HepG2 (cell line): ENCODE results near the gene TMEM151A. TPM values are rescaled to one million over a fixed set of nuclear protein-coding genes. Genes with fewer than 3 reads are reported as not detected.

Source experiments
- ATAC-seq: fragments of 200-7000 bp; cut with Tn5 transposase; 3 replicates; pipeline ENCODE4 v1.9.1; 2020; ENCODE audit warnings: mild to moderate bottlenecking, moderate library complexity
- BruUV-seq: library from RNA; stranded (reverse); fragments of 400-500 nt; replicated peaks from 2 replicates; lab custom pipeline; 2021; lab: Mats Ljungman, UMichigan
- CTCF ChIA-PET: fragments of 300-600 bp; formaldehyde crosslinking; extraction: SDS; loops from one replicate; lab custom pipeline; 2021; ENCODE audit warnings: low total read pairs, inconsistent platforms, low intra/inter-chr PET ratio; lab: Yijun Ruan, JAX
- POLR2A ChIA-PET: fragments of 350-600 bp; sonication (Branson Sonifier 250); formaldehyde crosslinking; loops from one replicate; lab custom pipeline; 2020; ENCODE audit warnings: antibody characterized with exemption, inconsistent platforms; lab: Yijun Ruan, JAX
- DNase-seq: peaks from one replicate; pipeline ENCODE4 v3.0.0-alpha.2; 2015; ENCODE audit warnings: low spot score
- FAIRE-seq: peaks from 3 replicates; lab custom pipeline; 2011; peaks lifted over from hg19 to GRCh38; lab: Jason Lieb, UNC
- H2AFZ ChIP-seq: one replicate; pipeline ENCODE4 v1.6.1; 2011; ENCODE audit warnings: low read length, inconsistent platforms
- H3K27ac ChIP-seq: fragments of 300-600 bp; 3 replicates; pipeline ENCODE4 v1.8.0; 2011; ENCODE audit warnings: mixed run types, mild to moderate bottlenecking, mixed read lengths, low read length, inconsistent platforms; ENCODE audit not compliant: insufficient read depth; ENCODE audit errors: extremely low read length
- H3K27me3 ChIP-seq, 2 experiments: fragments of 200-600 bp in 1 of 2; 2 replicates in 1 of 2; 3 replicates in 1 of 2; pipeline versions ENCODE4 v1.6.0 to v1.8.0; 2011; ENCODE audit warnings: low read length in 2 of 2, mild to moderate bottlenecking in 2 of 2, moderate library complexity in 2 of 2, inconsistent platforms in 1 of 2; ENCODE audit not compliant: insufficient read depth in 2 of 2, control insufficient read depth in 1 of 2
- H3K36me3 ChIP-seq, 2 experiments: fragments of 200-600 bp in 1 of 2; replicated peaks in 1 of 2; 2 replicates in 1 of 2; 3 replicates in 1 of 2; pipeline versions ENCODE4 v1.5.1 to v1.8.0; 2011; ENCODE audit warnings: low read length in 2 of 2, inconsistent platforms in 1 of 2; ENCODE audit not compliant: insufficient read depth in 2 of 2, control insufficient read depth in 1 of 2
- H3K4me1 ChIP-seq: 2 replicates; pipeline ENCODE4 v1.5.1; 2012; ENCODE audit warnings: low read length, inconsistent platforms; ENCODE audit not compliant: insufficient read depth
- H3K4me2 ChIP-seq: 2 replicates; pipeline ENCODE4 v1.6.0; 2011; ENCODE audit warnings: low read depth, low read length, inconsistent platforms
- H3K4me3 ChIP-seq, 3 experiments: fragments of 200-600 bp in 1 of 3; sonication (generic), shearing (Covaris generic) in 1 of 3; replicated peaks in 1 of 3; 2 replicates each; pipeline ENCODE4 v1.5.1; 2011 to 2016; ENCODE audit warnings: low read length in 3 of 3, inconsistent platforms in 2 of 3, low read depth in 2 of 3, mild to moderate bottlenecking in 2 of 3, control low read depth in 1 of 3, mixed read lengths in 1 of 3; ENCODE audit not compliant: insufficient read depth in 1 of 3
- H3K79me2 ChIP-seq: one replicate; pipeline ENCODE4 v1.6.1; 2011; ENCODE audit warnings: low read length, inconsistent platforms; ENCODE audit not compliant: insufficient read depth
- H3K9ac ChIP-seq: 2 replicates; pipeline ENCODE4 v1.6.0; 2011; ENCODE audit warnings: mild to moderate bottlenecking, low read depth, low read length, inconsistent platforms; ENCODE audit not compliant: insufficient read depth
- H3K9me3 ChIP-seq: 2 replicates; pipeline ENCODE4 v1.5.1; 2012; ENCODE audit warnings: mild to moderate bottlenecking, low read length
- H4K20me1 ChIP-seq: 2 replicates; pipeline ENCODE4 v1.6.0; 2011; ENCODE audit warnings: inconsistent platforms, mild to moderate bottlenecking, low read length, moderate library complexity; ENCODE audit not compliant: insufficient read depth
- IRF2 ChIP-seq: IDR thresholded peaks from 2 replicates; pipeline ENCODE4 v1.6.1; 2018; ENCODE audit warnings: missing genetic modification reagents, missing compliant biosample characterization
- PAWR ChIP-seq: sonication (generic); formaldehyde crosslinking; IDR thresholded peaks from 2 replicates; pipeline ENCODE4 v1.4.0; 2020; ENCODE audit warnings: missing genetic modification reagents, mild to moderate bottlenecking, borderline replicate concordance
- PCBP2 ChIP-seq: fragments of 200-400 bp; formaldehyde crosslinking; optimal IDR thresholded peaks from 2 replicates; pipeline ENCODE3; 2018; ENCODE audit warnings: low read length, low read depth; ENCODE audit not compliant: poor library complexity, severe bottlenecking
- SOX13 ChIP-seq, 3 experiments: fragments of 450-650 bp in 1 of 3; sonication (generic) in 1 of 3; formaldehyde crosslinking in 1 of 3; IDR thresholded peaks in 2 of 3; conservative IDR thresholded peaks in 1 of 3; 2 replicates each; pipeline versions ENCODE4 v1.5.0 to v1.6.1; 2016 to 2020; ENCODE audit warnings: antibody characterized with exemption in 1 of 3, mild to moderate bottlenecking in 1 of 3, missing compliant biosample characterization in 1 of 3, missing genetic modification reagents in 1 of 3, moderate library complexity in 1 of 3
- XBP1 ChIP-seq: sonication (generic); formaldehyde crosslinking; IDR thresholded peaks from 2 replicates; pipeline ENCODE4 v1.5.0; 2020; ENCODE audit warnings: missing genetic modification reagents
- ZC3H13 ChIP-seq: sonication (generic); formaldehyde crosslinking; IDR thresholded peaks from 2 replicates; pipeline ENCODE4 v1.8.1; 2023; ENCODE audit warnings: mild to moderate bottlenecking, missing genetic modification reagents, moderate library complexity
- ZNF10 ChIP-seq: sonication (generic); formaldehyde crosslinking; IDR thresholded peaks from 2 replicates; pipeline ENCODE4 v1.4.0; 2020; ENCODE audit warnings: mild to moderate bottlenecking, low read depth, missing genetic modification reagents, borderline replicate concordance
- ZNF17 ChIP-seq: sonication (generic); formaldehyde crosslinking; IDR thresholded peaks from 2 replicates; pipeline ENCODE4 v1.5.0; 2020; ENCODE audit warnings: mild to moderate bottlenecking, missing genetic modification reagents
- ZNF556 ChIP-seq: sonication (generic); formaldehyde crosslinking; IDR thresholded peaks from 2 replicates; pipeline ENCODE4 v1.4.0; 2020; ENCODE audit warnings: mild to moderate bottlenecking, missing genetic modification reagents, borderline replicate concordance
- ZNF7 ChIP-seq: IDR thresholded peaks from 2 replicates; pipeline ENCODE4 v1.6.1; 2016; ENCODE audit warnings: missing biosample characterization, missing genetic modification reagents
- WGBS: methylation state at CpG from one replicate; pipeline ENCODE4 v1.1.6; 2017; ENCODE audit warnings: low lambda C conversion rate; 5-methylcytosine and 5-hydroxymethylcytosine counted together
- in situ Hi-C: cut with HindIII; loops from 2 replicates; pipeline ENCODE4 v1.10.0; 2017; ENCODE audit warnings: low pct_unique_long_range_greater_than_20kb; ENCODE audit not compliant: extremely low pct_ligation_motif_present
- intact Hi-C: fragments of 100-400 bp; cut with micrococcal nuclease; formaldehyde crosslinking; loops from one replicate; pipeline ENCODE4 v1.10.0; 2022; ENCODE audit not compliant: unreplicated experiment
- polyA plus RNA-seq, 8 experiments: library from polyadenylated mRNA; depleted of rRNA in 3 of 8; stranded (reverse) in 7 of 8; unstranded in 1 of 8; fragments of >200 nt; fragmentation: Illumina TruSeq in 4 of 8; extraction: Trizol in 4 of 8; gene quantifications; 2 replicates each; pipeline versions ENCODE4 v1.2.1 to v1.2.3, GENCODE V29; 2011 to 2016; ENCODE audit warnings: low read depth in 4 of 8, missing spikeins in 1 of 8, mixed read lengths in 1 of 8; ENCODE audit not compliant: insufficient read depth in 1 of 8
- total RNA-seq, 5 experiments: library from RNA; depleted of rRNA; stranded (reverse); fragments of >200 nt; fragmentation: Illumina TruSeq; extraction: Trizol; gene quantifications; 2 replicates each; pipeline ENCODE4 v1.2.3, GENCODE V29; 2016; ENCODE audit warnings: low read depth in 1 of 5
- TF ChIP-seq, protein P1 (sequence below): sonication (generic); formaldehyde crosslinking; IDR thresholded peaks from 2 replicates; pipeline ENCODE4 v1.5.1; 2020; ENCODE audit warnings: missing genetic modification reagents, mild to moderate bottlenecking, borderline replicate concordance
- TF ChIP-seq, protein P2 (sequence below): fragments of 450-650 bp; IDR thresholded peaks from 2 replicates; pipeline ENCODE4 v1.6.1; 2016
- TF ChIP-seq, protein P3 (sequence below): sonication (generic); formaldehyde crosslinking; IDR thresholded peaks from 2 replicates; pipeline ENCODE4 v1.4.0; 2020; ENCODE audit warnings: missing genetic modification reagents
- TF ChIP-seq, protein P4 (sequence below): IDR thresholded peaks from 2 replicates; pipeline ENCODE4 v1.6.1; 2016; ENCODE audit warnings: low read depth, control low read depth
- TF ChIP-seq, protein P5 (sequence below): sonication (generic); formaldehyde crosslinking; IDR thresholded peaks from 2 replicates; pipeline ENCODE4 v1.5.0; 2020; ENCODE audit warnings: mild to moderate bottlenecking, missing genetic modification reagents

The TMEM151A gene
- total and polyA plus RNA-seq, 2 of the 13 experiments (the other 11 are each of a cell fraction or from before 2014, with no cell fraction given): 0.18 to 0.33 TPM

DNA sequence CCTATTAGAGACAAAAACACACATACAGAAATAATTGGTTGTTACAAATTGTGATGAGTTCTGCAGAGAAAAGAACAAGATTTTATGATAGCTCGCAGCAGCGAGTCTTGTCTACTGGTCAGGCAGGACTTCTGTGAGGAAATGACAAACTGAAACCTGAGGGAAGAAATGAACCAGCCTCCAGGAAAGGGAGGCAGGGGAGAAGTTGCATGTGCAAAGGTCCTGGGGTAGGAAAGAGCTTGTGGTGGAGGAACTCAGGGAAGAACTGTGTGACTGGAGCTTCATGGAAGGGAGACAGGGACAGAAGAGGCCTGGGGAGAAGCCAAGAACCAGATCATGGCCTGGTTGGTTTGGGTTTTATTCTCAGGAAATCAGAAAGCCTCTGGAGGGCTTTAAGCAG is 32.5 kb upstream of the TMEM151A start:
- in situ Hi-C loops: no loop called here
- WGBS: 97% methylated on average over 2 of the region's 2 CpGs
- H3K79me2 ChIP-seq: peaks cover 2% of the 10 kb centered on the region
- ChIA-PET CTCF (no interaction called here), POLR2A (interaction anchor here (0.9 kb wide), 1 partner anchor 607 kb away, joined by 3 read pairs; no protein-coding TSS in a partner anchor)
- H3K36me3 ChIP-seq: peaks cover 4 to 5% of the 10 kb centered on the region in 2 experiments; a peak in 2 of 5 replicates
- DNase-seq (no peak), FAIRE-seq (no peak), ATAC-seq (no peak)
- no peak overlapping the region for H3K27ac ChIP-seq
- no peak overlapping the region for H3K4me2 ChIP-seq
- H3K27me3 ChIP-seq: no peaks in the 10 kb centered on the region; a peak in 1 of 5 replicates
- BruUV-seq: no TSS peak
- no peaks in the 10 kb centered on the region for H3K9me3 ChIP-seq
- H3K4me3 ChIP-seq: no peak overlapping the region
- TF ChIP-seq ZC3H13 (CRISPR knock-in tag): no peak
- TF ChIP-seq PCBP2: no peak
- TF ChIP-seq, protein P1, sequence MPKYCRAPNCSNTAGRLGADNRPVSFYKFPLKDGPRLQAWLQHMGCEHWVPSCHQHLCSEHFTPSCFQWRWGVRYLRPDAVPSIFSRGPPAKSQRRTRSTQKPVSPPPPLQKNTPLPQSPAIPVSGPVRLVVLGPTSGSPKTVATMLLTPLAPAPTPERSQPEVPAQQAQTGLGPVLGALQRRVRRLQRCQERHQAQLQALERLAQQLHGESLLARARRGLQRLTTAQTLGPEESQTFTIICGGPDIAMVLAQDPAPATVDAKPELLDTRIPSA (CRISPR knock-in tag): no peak
- TF ChIP-seq, protein P2, sequence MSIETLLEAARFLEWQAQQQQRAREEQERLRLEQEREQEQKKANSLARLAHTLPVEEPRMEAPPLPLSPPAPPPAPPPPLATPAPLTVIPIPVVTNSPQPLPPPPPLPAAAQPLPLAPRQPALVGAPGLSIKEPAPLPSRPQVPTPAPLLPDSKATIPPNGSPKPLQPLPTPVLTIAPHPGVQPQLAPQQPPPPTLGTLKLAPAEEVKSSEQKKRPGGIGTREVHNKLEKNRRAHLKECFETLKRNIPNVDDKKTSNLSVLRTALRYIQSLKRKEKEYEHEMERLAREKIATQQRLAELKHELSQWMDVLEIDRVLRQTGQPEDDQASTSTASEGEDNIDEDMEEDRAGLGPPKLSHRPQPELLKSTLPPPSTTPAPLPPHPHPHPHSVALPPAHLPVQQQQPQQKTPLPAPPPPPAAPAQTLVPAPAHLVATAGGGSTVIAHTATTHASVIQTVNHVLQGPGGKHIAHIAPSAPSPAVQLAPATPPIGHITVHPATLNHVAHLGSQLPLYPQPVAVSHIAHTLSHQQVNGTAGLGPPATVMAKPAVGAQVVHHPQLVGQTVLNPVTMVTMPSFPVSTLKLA: no peak
- TF ChIP-seq ZNF7 (CRISPR knock-in tag): no peak
- TF ChIP-seq, protein P3, sequence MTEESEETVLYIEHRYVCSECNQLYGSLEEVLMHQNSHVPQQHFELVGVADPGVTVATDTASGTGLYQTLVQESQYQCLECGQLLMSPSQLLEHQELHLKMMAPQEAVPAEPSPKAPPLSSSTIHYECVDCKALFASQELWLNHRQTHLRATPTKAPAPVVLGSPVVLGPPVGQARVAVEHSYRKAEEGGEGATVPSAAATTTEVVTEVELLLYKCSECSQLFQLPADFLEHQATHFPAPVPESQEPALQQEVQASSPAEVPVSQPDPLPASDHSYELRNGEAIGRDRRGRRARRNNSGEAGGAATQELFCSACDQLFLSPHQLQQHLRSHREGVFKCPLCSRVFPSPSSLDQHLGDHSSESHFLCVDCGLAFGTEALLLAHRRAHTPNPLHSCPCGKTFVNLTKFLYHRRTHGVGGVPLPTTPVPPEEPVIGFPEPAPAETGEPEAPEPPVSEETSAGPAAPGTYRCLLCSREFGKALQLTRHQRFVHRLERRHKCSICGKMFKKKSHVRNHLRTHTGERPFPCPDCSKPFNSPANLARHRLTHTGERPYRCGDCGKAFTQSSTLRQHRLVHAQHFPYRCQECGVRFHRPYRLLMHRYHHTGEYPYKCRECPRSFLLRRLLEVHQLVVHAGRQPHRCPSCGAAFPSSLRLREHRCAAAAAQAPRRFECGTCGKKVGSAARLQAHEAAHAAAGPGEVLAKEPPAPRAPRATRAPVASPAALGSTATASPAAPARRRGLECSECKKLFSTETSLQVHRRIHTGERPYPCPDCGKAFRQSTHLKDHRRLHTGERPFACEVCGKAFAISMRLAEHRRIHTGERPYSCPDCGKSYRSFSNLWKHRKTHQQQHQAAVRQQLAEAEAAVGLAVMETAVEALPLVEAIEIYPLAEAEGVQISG (CRISPR knock-in tag): no peak
- TF ChIP-seq PAWR: no peak
- no peak for TF ChIP-seq XBP1 (CRISPR knock-in tag)
- TF ChIP-seq ZNF10 (CRISPR knock-in tag): no peak
- no peak for TF ChIP-seq SOX13 (IDR thresholded peaks at IDR 0.05)
- TF ChIP-seq SOX13 (CRISPR knock-in tag; conservative IDR thresholded peaks at IDR 0.05 in 1 of 2, IDR thresholded peaks at IDR 0.05 in 1 of 2): no peak
- no peak for TF ChIP-seq ZNF17 (CRISPR knock-in tag)
- TF ChIP-seq IRF2: no peak
- no peak for TF ChIP-seq ZNF556 (CRISPR knock-in tag)
- TF ChIP-seq, protein P4, sequence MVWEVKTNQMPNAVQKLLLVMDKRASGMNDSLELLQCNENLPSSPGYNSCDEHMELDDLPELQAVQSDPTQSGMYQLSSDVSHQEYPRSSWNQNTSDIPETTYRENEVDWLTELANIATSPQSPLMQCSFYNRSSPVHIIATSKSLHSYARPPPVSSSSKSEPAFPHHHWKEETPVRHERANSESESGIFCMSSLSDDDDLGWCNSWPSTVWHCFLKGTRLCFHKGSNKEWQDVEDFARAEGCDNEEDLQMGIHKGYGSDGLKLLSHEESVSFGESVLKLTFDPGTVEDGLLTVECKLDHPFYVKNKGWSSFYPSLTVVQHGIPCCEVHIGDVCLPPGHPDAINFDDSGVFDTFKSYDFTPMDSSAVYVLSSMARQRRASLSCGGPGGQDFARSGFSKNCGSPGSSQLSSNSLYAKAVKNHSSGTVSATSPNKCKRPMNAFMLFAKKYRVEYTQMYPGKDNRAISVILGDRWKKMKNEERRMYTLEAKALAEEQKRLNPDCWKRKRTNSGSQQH (CRISPR knock-in tag): no peak
- TF ChIP-seq, protein P5, sequence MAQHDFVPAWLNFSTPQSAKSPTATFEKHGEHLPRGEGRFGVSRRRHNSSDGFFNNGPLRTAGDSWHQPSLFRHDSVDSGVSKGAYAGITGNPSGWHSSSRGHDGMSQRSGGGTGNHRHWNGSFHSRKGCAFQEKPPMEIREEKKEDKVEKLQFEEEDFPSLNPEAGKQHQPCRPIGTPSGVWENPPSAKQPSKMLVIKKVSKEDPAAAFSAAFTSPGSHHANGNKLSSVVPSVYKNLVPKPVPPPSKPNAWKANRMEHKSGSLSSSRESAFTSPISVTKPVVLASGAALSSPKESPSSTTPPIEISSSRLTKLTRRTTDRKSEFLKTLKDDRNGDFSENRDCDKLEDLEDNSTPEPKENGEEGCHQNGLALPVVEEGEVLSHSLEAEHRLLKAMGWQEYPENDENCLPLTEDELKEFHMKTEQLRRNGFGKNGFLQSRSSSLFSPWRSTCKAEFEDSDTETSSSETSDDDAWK (CRISPR knock-in tag): no peak
- H4K20me1 ChIP-seq: peaks cover 1% of the 10 kb centered on the region; the same call in 1 of the 2 replicates
- no peak overlapping the region for H3K9ac ChIP-seq
- no peak overlapping the region for H2AFZ ChIP-seq
- intact Hi-C loops: no loop called here
- H3K4me1 ChIP-seq: peaks cover 18% of the 10 kb centered on the region
